Uterus (tissue), 4 donors: ENCODE measurements around the gene MYH11. TPM values are rescaled to one million over a fixed set of nuclear protein-coding genes. Genes with fewer than 3 reads are reported as not detected.

Experiments used
- DNase-seq, 2 donors: peaks; one replicate each; pipeline ENCODE4 v3.0.0-alpha.2; 2019 to 2020
- H3K27ac ChIP-seq, 2 donors: fragments of 200-600 bp; sonication (generic); 1 replicate in 1 of 2; 2 replicates in 1 of 2; pipeline ENCODE4 v1.5.1; 2016 to 2018
- H3K27me3 ChIP-seq, 2 donors: fragments of 200-600 bp; sonication (generic); one replicate each; pipeline ENCODE4 v1.5.1; 2018 to 2019; ENCODE audit warnings: control low read depth in 1 of 2
- H3K36me3 ChIP-seq, 2 donors: fragments of 200-600 bp; sonication (generic); one replicate each; pipeline ENCODE4 v1.5.1; 2019; ENCODE audit warnings: control low read depth in 1 of 2
- H3K4me1 ChIP-seq, 2 donors: fragments of 200-600 bp; sonication (generic); one replicate each; pipeline ENCODE4 v1.5.1; 2018 to 2019; ENCODE audit warnings: control low read depth in 1 of 2
- H3K4me3 ChIP-seq, 2 donors: fragments of 200-600 bp; sonication (generic); 1 replicate in 1 of 2; 2 replicates in 1 of 2; pipeline ENCODE4 v1.5.1; 2018 to 2019; ENCODE audit warnings: mild to moderate bottlenecking in 1 of 2
- H3K9me3 ChIP-seq, 2 donors: fragments of 200-600 bp; sonication (generic); one replicate each; pipeline ENCODE4 v1.5.1; 2019; ENCODE audit warnings: control low read depth in 1 of 2
- CTCF ChIP-seq, 4 experiments: fragments of 200-600 bp in 2 of 4; fragments of 450-650 bp in 2 of 4; sonication (generic) in 2 of 4; IDR thresholded peaks; one replicate each; pipeline ENCODE4 v1.5.1; 2016 to 2019; ENCODE audit warnings: antibody characterized with exemption in 4 of 4, mild to moderate bottlenecking in 2 of 4, moderate library complexity in 1 of 4
- POLR2A ChIP-seq, 2 donors: fragments of 450-650 bp; IDR thresholded peaks; one replicate each; pipeline ENCODE4 v1.6.1; 2016; ENCODE audit warnings: antibody characterized with exemption in 2 of 2, mild to moderate bottlenecking in 1 of 2, moderate library complexity in 1 of 2
- intact Hi-C: fragments of 100-400 bp; cut with DNase I; formaldehyde crosslinking; loops from one replicate; pipeline ENCODE4 v1.15.1; 2023; ENCODE audit warnings: low total_unique reads
- total RNA-seq, 4 donors: library from RNA; depleted of rRNA in 3 of 4; stranded (reverse); fragments of >200 nt in 3 of 4; gene quantifications; one replicate each; pipeline versions ENCODE4 v1.1.0 to v1.2.4, GENCODE V29; 2014 to 2023
- donor health status: DM: yes; HTN: yes; CAD: no.

Gene MYH11
- total RNA-seq, 4 donors from 2014 or later = 447 to 1,893 (median 822) TPM

- no peak for DNase-seq
- Histone ChIP-seq H3K4me3 (no peak overlapping the region), H3K27ac (no peak overlapping the region), H3K4me1 (no peaks in the 10 kb centered on the region), H3K36me3 (no peaks in the 10 kb centered on the region), H3K9me3 (no peaks in the 10 kb centered on the region), H3K27me3 (no peaks in the 10 kb centered on the region)
- intact Hi-C loops = no loop called here
- no peak for TF ChIP-seq CTCF (IDR thresholded peaks at IDR 0.05)
- no peak for TF ChIP-seq POLR2A (IDR thresholded peaks at IDR 0.05)
Observed at GRCh38 chr16:15708096-15708495, 148.7 kb downstream of the MYH11 start.

- DNase-seq = no peak
- Histone ChIP-seq H3K9me3 (no peaks in the 10 kb centered on the region), H3K4me1 (no peaks in the 10 kb centered on the region), H3K27me3 (no peaks in the 10 kb centered on the region), H3K27ac (no peak overlapping the region), H3K36me3 (no peaks in the 10 kb centered on the region), H3K4me3 (no peak overlapping the region)
- TF ChIP-seq POLR2A (IDR thresholded peaks at IDR 0.05) = no peak
- no peak for TF ChIP-seq CTCF (IDR thresholded peaks at IDR 0.05)
- intact Hi-C loops = no loop called here
Observed at GRCh38 chr16:15707332-15707731, 149.5 kb downstream of the MYH11 start.

GRCh38 chr16:15705064-15705565, 151.7 kb downstream of the MYH11 start:
- Histone ChIP-seq H3K27ac (peak overlapping the region in 1 of 2 donors; percentile 37), H3K27me3 (no peaks in the 10 kb centered on the region), H3K4me1 (no peaks in the 10 kb centered on the region), H3K36me3 (no peaks in the 10 kb centered on the region), H3K4me3 (no peak overlapping the region), H3K9me3 (no peaks in the 10 kb centered on the region)
- intact Hi-C loops = no loop called here
- DNase-seq = no peak
- TF ChIP-seq CTCF (IDR thresholded peaks at IDR 0.05) = no peak
- no peak for TF ChIP-seq POLR2A (IDR thresholded peaks at IDR 0.05)

- intact Hi-C loops = no loop called here
- TF ChIP-seq CTCF (IDR thresholded peaks at IDR 0.05) (peak; percentile 64 to 76 (median 70)), POLR2A (IDR thresholded peaks at IDR 0.05) (no peak)
- H3K36me3 ChIP-seq = no peaks in the 10 kb centered on the region
- no peaks in the 10 kb centered on the region for H3K4me1 ChIP-seq
- peak; percentile 78 to 84 for DNase-seq
- no peaks in the 10 kb centered on the region for H3K27me3 ChIP-seq
- H3K4me3 ChIP-seq = no peak overlapping the region
- peak overlapping the region in 1 of 2 donors; percentile 37 for H3K27ac ChIP-seq
- H3K9me3 ChIP-seq = no peaks in the 10 kb centered on the region
Observed at GRCh38 chr16:15704545-15704987, 152.3 kb downstream of the MYH11 start.

GRCh38 chr16:15703029-15703736, 153.6 kb downstream of the MYH11 start:
- H3K27me3 ChIP-seq = no peaks in the 10 kb centered on the region
- no peaks in the 10 kb centered on the region for H3K4me1 ChIP-seq
- peak overlapping the region; percentile 46 to 75 for H3K27ac ChIP-seq
- H3K9me3 ChIP-seq = no peaks in the 10 kb centered on the region
- H3K36me3 ChIP-seq = no peaks in the 10 kb centered on the region
- TF ChIP-seq CTCF (IDR thresholded peaks at IDR 0.05) (no peak), POLR2A (IDR thresholded peaks at IDR 0.05) (no peak)
- intact Hi-C loops = no loop called here
- no peak overlapping the region for H3K4me3 ChIP-seq
- DNase-seq = no peak
